A673 (cell line): ENCODE measurements around the gene WIPF1.

Experiments used
- EZH2 ChIP-seq: fragments of 200-600 bp; sonication (generic); IDR thresholded peaks from 2 replicates; pipeline ENCODE4 v1.6.1; 2017; ENCODE audit warnings: borderline replicate concordance, low read depth, mild to moderate bottlenecking, mixed read lengths, antibody characterized with exemption, low read length; ENCODE audit not compliant: poor library complexity, severe bottlenecking
- TF ChIP-seq, protein P1 (sequence below): fragments of 300-800, 200-600 bp; sonication (generic); conservative IDR thresholded peaks from 2 replicates; pipeline ENCODE4 v1.5.1; 2017; ENCODE audit warnings: low read depth, mild to moderate bottlenecking, antibody characterized with exemption, low read length, moderate library complexity, mixed read lengths

DNA sequence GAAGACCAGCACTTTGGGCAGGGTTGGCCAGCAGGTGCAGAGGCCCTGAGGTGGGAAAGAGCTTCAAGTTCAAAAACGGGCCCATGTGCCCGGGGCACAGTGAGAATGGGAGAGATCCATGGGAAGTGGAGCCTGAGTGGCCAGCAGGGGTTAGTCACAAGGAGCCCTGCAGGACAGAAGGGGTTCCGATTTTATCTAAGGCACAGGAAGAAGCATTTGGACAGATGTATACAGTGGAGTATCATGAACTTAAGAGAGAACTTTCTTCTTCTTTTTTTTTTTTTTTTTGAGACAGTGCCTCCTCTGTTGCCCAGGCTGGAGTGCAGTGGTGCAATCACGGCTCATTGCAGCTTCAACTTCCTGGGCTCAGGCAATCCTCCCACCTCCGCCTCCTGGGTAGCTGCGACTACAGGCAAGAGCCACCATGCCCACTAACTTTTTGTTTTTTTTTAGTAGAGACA, 24.0 kb downstream of the WIPF1 start:
- TF ChIP-seq, protein P1, sequence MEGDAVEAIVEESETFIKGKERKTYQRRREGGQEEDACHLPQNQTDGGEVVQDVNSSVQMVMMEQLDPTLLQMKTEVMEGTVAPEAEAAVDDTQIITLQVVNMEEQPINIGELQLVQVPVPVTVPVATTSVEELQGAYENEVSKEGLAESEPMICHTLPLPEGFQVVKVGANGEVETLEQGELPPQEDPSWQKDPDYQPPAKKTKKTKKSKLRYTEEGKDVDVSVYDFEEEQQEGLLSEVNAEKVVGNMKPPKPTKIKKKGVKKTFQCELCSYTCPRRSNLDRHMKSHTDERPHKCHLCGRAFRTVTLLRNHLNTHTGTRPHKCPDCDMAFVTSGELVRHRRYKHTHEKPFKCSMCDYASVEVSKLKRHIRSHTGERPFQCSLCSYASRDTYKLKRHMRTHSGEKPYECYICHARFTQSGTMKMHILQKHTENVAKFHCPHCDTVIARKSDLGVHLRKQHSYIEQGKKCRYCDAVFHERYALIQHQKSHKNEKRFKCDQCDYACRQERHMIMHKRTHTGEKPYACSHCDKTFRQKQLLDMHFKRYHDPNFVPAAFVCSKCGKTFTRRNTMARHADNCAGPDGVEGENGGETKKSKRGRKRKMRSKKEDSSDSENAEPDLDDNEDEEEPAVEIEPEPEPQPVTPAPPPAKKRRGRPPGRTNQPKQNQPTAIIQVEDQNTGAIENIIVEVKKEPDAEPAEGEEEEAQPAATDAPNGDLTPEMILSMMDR, result no peak
- TF ChIP-seq EZH2, result no peak
